GM18511 (cell line): ENCODE data around the gene ENOX1.
"Not testable (repeated sequence)": the region's sequence is repeated elsewhere in the genome, so short reads cannot be mapped to it uniquely, and the experiment has no call there.

Experiments
- ATAC-seq: cut with Tn5 transposase; IDR thresholded peaks from one replicate; pipeline ENCODE4 v1.9.1; 2021; ENCODE audit warnings: mild to moderate bottlenecking, moderate library complexity; ENCODE audit not compliant: unreplicated experiment

The ENOX1 gene

GRCh38 chr13:43363156-43363953 lies 423.4 kb downstream of the ENOX1 start:
- no peak for ATAC-seq

- no peak for ATAC-seq
Measured at GRCh38 chr13:43362556-43362955, 424.2 kb downstream of the ENOX1 start.

- no peak for ATAC-seq
Measured at GRCh38 chr13:43360892-43361610, 425.7 kb downstream of the ENOX1 start.

GRCh38 chr13:43360171-43360570 lies 426.6 kb downstream of the ENOX1 start:
- no peak for ATAC-seq

GRCh38 chr13:43359536-43359935 lies 427.2 kb downstream of the ENOX1 start:
- ATAC-seq: no peak

GRCh38 chr13:43357564-43357963 lies 429.2 kb downstream of the ENOX1 start:
- no peak for ATAC-seq

- ATAC-seq: no peak
Measured at GRCh38 chr13:43356567-43356966, 430.2 kb downstream of the ENOX1 start.

- ATAC-seq: no peak
Measured at GRCh38 chr13:43355774-43356173, 431.0 kb downstream of the ENOX1 start.

- no peak for ATAC-seq
Measured at GRCh38 chr13:43354153-43354945, 432.4 kb downstream of the ENOX1 start.

- ATAC-seq: no peak
Measured at GRCh38 chr13:43353631-43354030, 433.1 kb downstream of the ENOX1 start.

GRCh38 chr13:43351612-43352011 lies 435.2 kb downstream of the ENOX1 start:
- not testable (repeated sequence) for ATAC-seq

- ATAC-seq: no peak
Measured at GRCh38 chr13:43348397-43348796, 438.4 kb downstream of the ENOX1 start.

- no peak for ATAC-seq
Measured at GRCh38 chr13:43347877-43348276, 438.9 kb downstream of the ENOX1 start.

GRCh38 chr13:43346427-43346826 lies 440.3 kb downstream of the ENOX1 start:
- no peak for ATAC-seq

- no peak for ATAC-seq
Measured at GRCh38 chr13:43343645-43344044, 443.1 kb downstream of the ENOX1 start.

- ATAC-seq: no peak
Measured at GRCh38 chr13:43339805-43340550, 446.8 kb downstream of the ENOX1 start.

GRCh38 chr13:43339145-43339804 lies 447.5 kb downstream of the ENOX1 start:
- no peak for ATAC-seq

GRCh38 chr13:43335764-43336163 lies 451.0 kb downstream of the ENOX1 start:
- no peak for ATAC-seq

- no peak for ATAC-seq
Measured at GRCh38 chr13:43333176-43333575, 453.6 kb downstream of the ENOX1 start.

GRCh38 chr13:43331672-43332071 lies 455.1 kb downstream of the ENOX1 start:
- ATAC-seq: no peak
